AG04449 (cell line): Measurements from ENCODE around the gene SORL1.

Experiments
- CTCF ChIA-PET: fragments of 350-600 bp; formaldehyde crosslinking; extraction: SDS; loops from one replicate; lab custom pipeline; 2021; ENCODE audit warnings: antibody characterized with exemption; lab: Yijun Ruan, JAX
- POLR2A ChIA-PET: fragments of 400-600, 350-600 bp; formaldehyde crosslinking; extraction: SDS; loops from one replicate; lab custom pipeline; 2020; ENCODE audit warnings: antibody characterized with exemption, inconsistent platforms; lab: Yijun Ruan, JAX
- DNase-seq: peaks from one replicate; pipeline ENCODE4 v3.0.0-alpha.2; 2010; ENCODE audit warnings: low read depth, low spot score
- H3K4me3 ChIP-seq: 2 replicates; pipeline ENCODE4 v1.5.1; 2011; ENCODE audit warnings: low read depth, mild to moderate bottlenecking, control low read depth, low read length
- TF ChIP-seq, protein P1 (sequence below): IDR thresholded peaks from one replicate; pipeline ENCODE4 v1.5.1; 2011; ENCODE audit warnings: mild to moderate bottlenecking, moderate library complexity, low read length, control low read depth, inconsistent platforms; ENCODE audit not compliant: insufficient read depth; ENCODE audit errors: missing control alignments

Gene SORL1

DNA sequence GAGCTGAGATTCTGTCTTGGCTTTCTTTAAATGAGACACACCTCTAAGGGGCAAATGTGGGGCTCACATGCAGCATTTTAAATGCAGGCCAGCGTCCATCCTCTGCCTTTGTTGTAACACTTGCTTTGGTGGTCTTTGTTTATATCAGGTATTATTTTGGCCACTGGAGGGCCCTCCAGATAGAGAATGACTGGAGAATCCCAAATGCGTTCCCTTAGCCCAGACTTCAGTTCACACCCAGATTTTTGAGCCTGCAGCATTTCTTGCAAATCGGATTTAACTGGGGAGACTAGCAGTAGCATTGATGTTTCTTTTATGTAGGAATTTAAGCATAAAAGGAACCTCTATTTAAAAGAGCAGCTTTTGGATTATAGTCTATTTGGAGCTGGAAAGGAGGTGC, 200.9 kb downstream of the SORL1 start:
- TF ChIP-seq, protein P1, sequence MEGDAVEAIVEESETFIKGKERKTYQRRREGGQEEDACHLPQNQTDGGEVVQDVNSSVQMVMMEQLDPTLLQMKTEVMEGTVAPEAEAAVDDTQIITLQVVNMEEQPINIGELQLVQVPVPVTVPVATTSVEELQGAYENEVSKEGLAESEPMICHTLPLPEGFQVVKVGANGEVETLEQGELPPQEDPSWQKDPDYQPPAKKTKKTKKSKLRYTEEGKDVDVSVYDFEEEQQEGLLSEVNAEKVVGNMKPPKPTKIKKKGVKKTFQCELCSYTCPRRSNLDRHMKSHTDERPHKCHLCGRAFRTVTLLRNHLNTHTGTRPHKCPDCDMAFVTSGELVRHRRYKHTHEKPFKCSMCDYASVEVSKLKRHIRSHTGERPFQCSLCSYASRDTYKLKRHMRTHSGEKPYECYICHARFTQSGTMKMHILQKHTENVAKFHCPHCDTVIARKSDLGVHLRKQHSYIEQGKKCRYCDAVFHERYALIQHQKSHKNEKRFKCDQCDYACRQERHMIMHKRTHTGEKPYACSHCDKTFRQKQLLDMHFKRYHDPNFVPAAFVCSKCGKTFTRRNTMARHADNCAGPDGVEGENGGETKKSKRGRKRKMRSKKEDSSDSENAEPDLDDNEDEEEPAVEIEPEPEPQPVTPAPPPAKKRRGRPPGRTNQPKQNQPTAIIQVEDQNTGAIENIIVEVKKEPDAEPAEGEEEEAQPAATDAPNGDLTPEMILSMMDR, result peak; percentile 27
- POLR2A ChIA-PET, result no interaction called here
- no peak overlapping the region for H3K4me3 ChIP-seq
- no peak for DNase-seq
- CTCF ChIA-PET, result interaction anchor here (1.0 to 4.9 kb wide), 12 partner anchors 8 to 853 kb away, joined by 3 to 51 read pairs (median 5); no protein-coding TSS in a partner anchor

DNA sequence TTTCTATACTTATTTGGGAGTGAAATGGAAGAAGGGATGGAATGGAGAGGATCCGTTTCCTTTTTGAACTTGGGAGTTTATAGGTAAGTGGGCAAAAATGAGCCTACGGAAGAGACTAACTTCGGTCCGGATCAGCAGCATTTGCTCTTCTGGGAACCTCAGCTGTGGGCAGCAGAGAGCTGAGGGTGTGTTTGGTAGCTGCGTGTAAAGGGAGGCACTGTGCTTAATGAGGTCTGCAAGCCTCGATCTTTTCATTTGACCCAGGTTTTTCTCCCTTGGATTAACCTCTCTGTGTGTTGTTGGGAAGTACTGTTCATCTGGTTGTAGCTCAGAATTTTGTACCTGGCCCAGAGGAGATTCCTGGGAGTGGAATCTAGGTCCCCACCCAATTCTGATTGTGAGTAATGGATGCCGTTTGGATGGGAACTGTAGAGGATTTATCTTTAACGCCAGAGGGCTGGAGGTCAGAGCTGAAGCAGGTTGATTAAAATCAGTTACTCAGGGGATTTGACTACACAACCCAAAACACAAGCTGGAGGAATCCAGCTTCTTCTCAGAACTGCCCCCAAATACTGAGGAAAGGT, 202.2 kb downstream of the SORL1 start:
- ChIA-PET CTCF (interaction anchor here (0.7 to 4.9 kb wide), 60 partner anchors 8 to 854 kb away, joined by 3 to 56 read pairs (median 4); no protein-coding TSS in a partner anchor), POLR2A (interaction anchor here (0.7 to 2.1 kb wide), 7 partner anchors 10 to 561 kb away, joined by 3 to 7 read pairs (median 4); no protein-coding TSS in a partner anchor)
- DNase-seq, result no peak
- H3K4me3 ChIP-seq, result no peak overlapping the region
- TF ChIP-seq, protein P1, result no peak

DNA sequence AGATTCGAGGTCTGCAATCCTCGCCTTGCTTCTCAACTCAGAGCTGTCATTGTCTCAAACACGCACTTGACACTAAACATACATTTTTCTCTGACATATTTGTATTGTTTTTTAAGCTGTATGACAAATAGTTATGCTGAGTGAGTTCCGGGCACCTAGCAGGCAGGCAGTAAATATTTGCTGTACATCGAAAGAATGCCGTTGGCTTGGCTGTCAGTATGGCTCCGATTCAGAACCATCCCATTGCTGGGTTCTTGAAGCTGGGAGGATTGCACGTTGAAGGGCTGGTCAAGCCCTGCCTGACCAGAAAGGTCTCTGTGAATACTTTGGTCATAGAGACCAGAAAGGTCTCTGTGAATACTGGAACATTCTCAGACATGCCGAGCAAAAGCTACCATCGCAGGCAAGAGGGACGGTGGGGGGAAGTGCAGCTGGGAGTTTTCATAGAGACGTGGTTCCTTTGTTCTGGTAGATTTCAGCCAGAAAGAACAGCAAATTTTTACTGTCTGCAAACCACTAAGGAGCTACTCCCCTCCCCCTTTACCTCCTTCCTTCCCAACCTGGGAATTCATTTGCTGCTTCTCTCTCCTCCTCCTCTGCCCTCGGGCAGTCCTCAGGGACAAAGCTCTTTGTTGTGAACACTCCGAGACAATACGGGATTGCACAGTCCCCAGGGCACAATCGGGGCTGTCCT, 202.9 kb downstream of the SORL1 start:
- H3K4me3 ChIP-seq, result peak overlapping the region; percentile 55
- ChIA-PET CTCF (interaction anchor here (0.6 to 4.9 kb wide), 99 partner anchors 7 to 857 kb away, joined by 3 to 56 read pairs (median 4); no protein-coding TSS in a partner anchor), POLR2A (interaction anchor here (0.6 to 2.1 kb wide), 14 partner anchors 10 to 560 kb away, joined by 3 to 7 read pairs (median 4); no protein-coding TSS in a partner anchor)
- TF ChIP-seq, protein P1, result no peak
- no peak for DNase-seq

DNA sequence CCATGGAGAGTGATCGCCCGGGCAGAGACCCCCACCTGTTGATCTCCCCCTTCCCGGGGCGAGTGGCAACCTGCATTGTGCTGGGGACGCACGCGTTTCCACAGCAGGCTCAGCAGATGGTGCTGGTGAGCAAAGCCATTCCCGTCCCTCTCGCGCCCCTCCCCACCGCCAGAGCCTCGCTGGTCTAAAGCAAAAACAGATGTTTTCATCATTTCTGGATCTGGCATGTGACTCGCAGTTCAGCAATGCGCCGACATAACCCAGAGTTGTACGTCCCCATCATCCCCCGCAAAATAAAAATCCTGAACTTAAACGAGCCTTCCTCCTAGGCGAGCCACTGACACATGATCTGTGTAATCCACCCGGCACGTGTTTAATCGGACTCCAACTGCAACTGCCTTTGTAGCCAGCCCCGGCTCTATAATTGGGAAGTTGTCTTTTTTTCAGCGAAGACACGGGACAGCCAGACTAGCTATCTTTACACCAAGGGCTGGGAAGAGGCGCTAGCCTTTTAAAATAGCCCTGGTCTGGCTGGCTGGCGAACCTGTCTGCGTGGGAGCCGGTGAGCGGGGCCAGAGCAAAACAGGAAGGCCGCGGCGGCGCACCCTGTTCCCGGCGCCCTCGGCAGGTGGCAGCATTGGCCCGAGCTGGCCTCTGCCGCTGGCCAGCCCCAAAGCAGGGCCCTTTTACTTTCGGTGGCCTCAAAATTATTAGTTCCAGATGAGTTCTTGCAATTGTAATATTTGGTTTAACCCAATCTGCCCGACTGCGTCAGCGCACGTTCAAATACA, 203.6 kb downstream of the SORL1 start:
- CTCF ChIA-PET, result interaction anchor here (0.7 to 4.9 kb wide), 86 partner anchors 8 to 857 kb away, joined by 3 to 56 read pairs (median 4); no protein-coding TSS in a partner anchor
- H3K4me3 ChIP-seq, result peak overlapping the region; percentile 55
- peak; percentile 95 for DNase-seq
- TF ChIP-seq, protein P1, result peak; percentile 98
- POLR2A ChIA-PET, result interaction anchor here (0.6 to 2.1 kb wide), 15 partner anchors 11 to 560 kb away, joined by 3 to 7 read pairs (median 4); no protein-coding TSS in a partner anchor

DNA sequence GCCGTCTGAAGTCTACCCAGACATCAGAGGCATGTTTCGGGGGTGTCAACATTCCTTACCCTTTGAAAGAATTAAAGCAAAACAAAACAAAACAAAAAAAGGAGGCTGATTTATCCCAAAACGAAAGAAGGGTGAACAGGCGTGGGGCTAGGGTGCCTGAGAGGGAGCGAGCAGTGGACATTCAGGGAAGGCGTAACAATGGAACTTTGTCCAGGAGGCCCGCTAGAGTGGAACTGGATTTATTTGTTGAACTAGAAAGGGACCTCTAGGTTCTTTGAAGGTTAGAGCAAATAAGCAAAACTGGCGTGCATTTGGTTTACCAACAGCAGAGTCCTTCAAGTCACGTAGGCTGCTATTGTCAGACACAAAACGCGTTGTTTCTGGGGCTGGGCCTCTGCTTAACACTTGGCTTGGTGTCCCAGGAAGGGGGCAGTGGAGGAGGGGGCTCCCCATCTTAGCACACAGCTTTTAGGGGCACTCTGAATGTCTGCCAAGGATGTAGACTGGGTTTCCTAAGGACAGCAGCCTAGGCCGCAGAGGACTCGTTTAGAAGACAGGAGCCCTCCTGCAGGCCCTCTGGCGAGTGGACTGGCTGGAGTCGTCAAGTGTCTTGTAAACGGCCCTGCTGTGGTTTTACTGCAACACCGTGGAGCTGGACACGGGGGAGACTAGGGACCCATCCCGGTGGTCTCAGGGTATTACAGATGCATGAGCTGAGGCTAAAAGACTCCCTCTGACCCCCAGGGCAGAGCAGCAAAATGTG, 204.4 kb downstream of the SORL1 start:
- ChIA-PET POLR2A (interaction anchor here (0.5 to 2.1 kb wide), 5 partner anchors 173 to 447 kb away, joined by 3 to 7 read pairs (median 3); no protein-coding TSS in a partner anchor), CTCF (interaction anchor here (0.7 to 4.9 kb wide), 34 partner anchors 9 to 849 kb away, joined by 3 to 56 read pairs (median 6); no protein-coding TSS in a partner anchor)
- TF ChIP-seq, protein P1, result no peak
- peak overlapping the region; percentile 37 for H3K4me3 ChIP-seq
- DNase-seq, result no peak
